Panc1 (cell line): ENCODE results near the gene E2F6.

Experiments used
- POLR2AphosphoS5 ChIP-seq: IDR thresholded peaks from 2 replicates; pipeline ENCODE4 v1.6.1; 2012; ENCODE audit warnings: mild to moderate bottlenecking, low read depth, low read length, moderate library complexity
- SIN3A ChIP-seq: IDR thresholded peaks from 2 replicates; pipeline ENCODE4 v1.6.1; 2012; ENCODE audit warnings: low read depth, mild to moderate bottlenecking, low read length, moderate library complexity, borderline replicate concordance; ENCODE audit not compliant: insufficient read depth
- TCF7L2 ChIP-seq: IDR thresholded peaks from 2 replicates; pipeline ENCODE4 v1.6.1; 2011; ENCODE audit warnings: mild to moderate bottlenecking, low read depth, low read length, inconsistent platforms
- TF ChIP-seq, protein P1 (sequence below): fragments of 450-650 bp; IDR thresholded peaks from 2 replicates; pipeline ENCODE4 v1.5.1; 2017; ENCODE audit warnings: mild to moderate bottlenecking
- TF ChIP-seq, protein P2 (sequence below), 2 experiments: IDR thresholded peaks; 2 replicates each; pipeline ENCODE4 v1.6.1; 2011 to 2012; ENCODE audit warnings: low read depth in 2 of 2, control low read depth in 1 of 2, low read length in 1 of 2, mild to moderate bottlenecking in 1 of 2, moderate library complexity in 1 of 2; ENCODE audit not compliant: insufficient read depth in 1 of 2

DNA sequence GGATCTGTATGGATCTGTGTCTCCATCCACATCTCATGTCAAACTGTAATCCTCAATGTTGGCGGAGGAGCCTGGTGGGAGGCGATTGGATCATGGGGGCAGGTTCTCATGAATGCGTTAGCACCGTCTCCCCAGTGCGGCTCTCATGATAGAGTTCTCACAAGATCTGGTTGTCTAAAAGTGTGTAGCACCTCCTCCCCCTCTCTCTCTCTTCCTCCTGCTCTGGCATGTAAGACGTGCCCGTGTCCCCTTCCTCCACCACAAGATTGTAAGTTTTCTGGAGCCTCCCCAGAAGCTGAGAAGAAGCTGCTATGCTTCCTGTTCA is 66.6 kb downstream of the E2F6 start:
- TF ChIP-seq, protein P1, sequence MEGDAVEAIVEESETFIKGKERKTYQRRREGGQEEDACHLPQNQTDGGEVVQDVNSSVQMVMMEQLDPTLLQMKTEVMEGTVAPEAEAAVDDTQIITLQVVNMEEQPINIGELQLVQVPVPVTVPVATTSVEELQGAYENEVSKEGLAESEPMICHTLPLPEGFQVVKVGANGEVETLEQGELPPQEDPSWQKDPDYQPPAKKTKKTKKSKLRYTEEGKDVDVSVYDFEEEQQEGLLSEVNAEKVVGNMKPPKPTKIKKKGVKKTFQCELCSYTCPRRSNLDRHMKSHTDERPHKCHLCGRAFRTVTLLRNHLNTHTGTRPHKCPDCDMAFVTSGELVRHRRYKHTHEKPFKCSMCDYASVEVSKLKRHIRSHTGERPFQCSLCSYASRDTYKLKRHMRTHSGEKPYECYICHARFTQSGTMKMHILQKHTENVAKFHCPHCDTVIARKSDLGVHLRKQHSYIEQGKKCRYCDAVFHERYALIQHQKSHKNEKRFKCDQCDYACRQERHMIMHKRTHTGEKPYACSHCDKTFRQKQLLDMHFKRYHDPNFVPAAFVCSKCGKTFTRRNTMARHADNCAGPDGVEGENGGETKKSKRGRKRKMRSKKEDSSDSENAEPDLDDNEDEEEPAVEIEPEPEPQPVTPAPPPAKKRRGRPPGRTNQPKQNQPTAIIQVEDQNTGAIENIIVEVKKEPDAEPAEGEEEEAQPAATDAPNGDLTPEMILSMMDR: no peak
- TF ChIP-seq POLR2AphosphoS5 (no peak), SIN3A (no peak), TCF7L2 (no peak)
- TF ChIP-seq, protein P2, sequence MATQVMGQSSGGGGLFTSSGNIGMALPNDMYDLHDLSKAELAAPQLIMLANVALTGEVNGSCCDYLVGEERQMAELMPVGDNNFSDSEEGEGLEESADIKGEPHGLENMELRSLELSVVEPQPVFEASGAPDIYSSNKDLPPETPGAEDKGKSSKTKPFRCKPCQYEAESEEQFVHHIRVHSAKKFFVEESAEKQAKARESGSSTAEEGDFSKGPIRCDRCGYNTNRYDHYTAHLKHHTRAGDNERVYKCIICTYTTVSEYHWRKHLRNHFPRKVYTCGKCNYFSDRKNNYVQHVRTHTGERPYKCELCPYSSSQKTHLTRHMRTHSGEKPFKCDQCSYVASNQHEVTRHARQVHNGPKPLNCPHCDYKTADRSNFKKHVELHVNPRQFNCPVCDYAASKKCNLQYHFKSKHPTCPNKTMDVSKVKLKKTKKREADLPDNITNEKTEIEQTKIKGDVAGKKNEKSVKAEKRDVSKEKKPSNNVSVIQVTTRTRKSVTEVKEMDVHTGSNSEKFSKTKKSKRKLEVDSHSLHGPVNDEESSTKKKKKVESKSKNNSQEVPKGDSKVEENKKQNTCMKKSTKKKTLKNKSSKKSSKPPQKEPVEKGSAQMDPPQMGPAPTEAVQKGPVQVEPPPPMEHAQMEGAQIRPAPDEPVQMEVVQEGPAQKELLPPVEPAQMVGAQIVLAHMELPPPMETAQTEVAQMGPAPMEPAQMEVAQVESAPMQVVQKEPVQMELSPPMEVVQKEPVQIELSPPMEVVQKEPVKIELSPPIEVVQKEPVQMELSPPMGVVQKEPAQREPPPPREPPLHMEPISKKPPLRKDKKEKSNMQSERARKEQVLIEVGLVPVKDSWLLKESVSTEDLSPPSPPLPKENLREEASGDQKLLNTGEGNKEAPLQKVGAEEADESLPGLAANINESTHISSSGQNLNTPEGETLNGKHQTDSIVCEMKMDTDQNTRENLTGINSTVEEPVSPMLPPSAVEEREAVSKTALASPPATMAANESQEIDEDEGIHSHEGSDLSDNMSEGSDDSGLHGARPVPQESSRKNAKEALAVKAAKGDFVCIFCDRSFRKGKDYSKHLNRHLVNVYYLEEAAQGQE (IDR thresholded peaks at IDR 0.05; ENCODE audit: insufficient read depth in 1 of 2, low read depth in 2 of 2, low read length in 1 of 2): no peak
